ENCODE measurements around the gene ATG9B. TPM values are rescaled to one million over a fixed set of nuclear protein-coding genes. Genes with fewer than 3 reads are reported as not detected.

Gene ATG9B
- total and polyA plus RNA-seq, 2 donors (not counting 3 experiments of a cell fraction or from before 2014, with no cell fraction given) = 0.04 TPM; not detected in 1

DNA sequence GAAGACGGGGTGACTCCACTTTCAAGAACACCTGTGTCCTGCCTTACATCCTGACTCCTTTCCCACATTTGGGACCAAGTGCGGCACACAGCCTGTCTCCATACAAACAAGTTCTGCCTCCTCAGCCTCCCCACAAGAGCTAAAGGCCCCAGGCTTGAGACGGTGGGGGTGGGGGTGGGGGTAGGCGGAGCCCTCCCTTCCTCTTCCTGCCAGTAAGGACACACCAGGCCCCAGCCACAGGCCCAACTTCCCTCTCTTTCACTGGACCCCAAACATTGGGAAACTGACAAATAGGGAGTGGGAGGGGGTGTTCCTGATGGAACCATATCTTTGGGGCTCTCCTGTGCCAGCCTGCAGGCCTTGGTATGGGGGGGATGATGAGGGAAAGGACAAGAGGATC is 28.8 kb upstream of the ATG9B start:
- FAIRE-seq = no peak
- Histone ChIP-seq H3K9ac (replicated peaks; ENCODE audit: extremely low read depth, insufficient read depth, low read length) (no peak overlapping the region), H3K9me1 (replicated peaks; ENCODE audit: control insufficient read depth, extremely low read depth, insufficient read depth, low read length) (no peaks in the 10 kb centered on the region), H3K4me3 (replicated peaks in 1 of 3; ENCODE audit: insufficient read depth in 1 of 3, low read depth in 1 of 3, low read length in 3 of 3) (no peak overlapping the region), H3K79me2 (ENCODE audit: control insufficient read depth, insufficient read depth, low read length) (no peaks in the 10 kb centered on the region), H3K36me3 (ENCODE audit: control insufficient read depth in 2 of 2, extremely low read depth in 1 of 2, insufficient read depth in 2 of 2, low read length in 2 of 2) (no peaks in the 10 kb centered on the region), H3K27ac (ENCODE audit: insufficient read depth, low read depth, low read length) (no peak overlapping the region), H3K4me1 (ENCODE audit: control insufficient read depth, extremely low read depth, insufficient read depth, low read length) (peaks cover 7% of the 10 kb centered on the region), H2AFZ (ENCODE audit: low read depth, low read length) (no peak overlapping the region), H4K20me1 (replicated peaks; ENCODE audit: control insufficient read depth, extremely low read depth, insufficient read depth, low read length) (no peaks in the 10 kb centered on the region), H3K9me3 (replicated peaks; ENCODE audit: control insufficient read depth, insufficient read depth, low read length) (no peaks in the 10 kb centered on the region), H3K27me3 (ENCODE audit: control insufficient read depth in 2 of 2, insufficient read depth in 2 of 2, low read length in 2 of 2) (peaks cover 0 to 4% of the 10 kb centered on the region in 2 experiments), H3K4me2 (ENCODE audit: insufficient read depth, low read length) (no peak overlapping the region)
- CTCF ChIA-PET = no interaction called here
- POLR2A ChIA-PET = no interaction called here
- intact Hi-C loops (cut with micrococcal nuclease) = no loop called here
- TF ChIP-seq POLR2AphosphoS5 (IDR thresholded peaks at IDR 0.05; ENCODE audit: insufficient read depth, low read depth, low read length) = no peak
- TF ChIP-seq EZH2 (IDR thresholded peaks at IDR 0.05; ENCODE audit: borderline replicate concordance, low read depth, low read length, severe bottlenecking) = no peak
- TF ChIP-seq, protein P1, sequence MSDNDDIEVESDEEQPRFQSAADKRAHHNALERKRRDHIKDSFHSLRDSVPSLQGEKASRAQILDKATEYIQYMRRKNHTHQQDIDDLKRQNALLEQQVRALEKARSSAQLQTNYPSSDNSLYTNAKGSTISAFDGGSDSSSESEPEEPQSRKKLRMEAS (IDR thresholded peaks at IDR 0.05; ENCODE audit: insufficient read depth, insufficient read length) = no peak
- no peak for TF ChIP-seq FOS (IDR thresholded peaks at IDR 0.05; ENCODE audit: borderline replicate concordance, insufficient read depth, low read length)
- no peak for TF ChIP-seq JUN (IDR thresholded peaks at IDR 0.05; ENCODE audit: borderline replicate concordance, insufficient read depth, insufficient read length, low read depth)
- no peak for TF ChIP-seq POLR2A (IDR thresholded peaks at IDR 0.05; ENCODE audit: low read depth, low read length)
- TF ChIP-seq GATA2 (IDR thresholded peaks at IDR 0.05; ENCODE audit: insufficient read depth, insufficient read length, low read depth, low read length) = no peak
- TF ChIP-seq, protein P2, sequence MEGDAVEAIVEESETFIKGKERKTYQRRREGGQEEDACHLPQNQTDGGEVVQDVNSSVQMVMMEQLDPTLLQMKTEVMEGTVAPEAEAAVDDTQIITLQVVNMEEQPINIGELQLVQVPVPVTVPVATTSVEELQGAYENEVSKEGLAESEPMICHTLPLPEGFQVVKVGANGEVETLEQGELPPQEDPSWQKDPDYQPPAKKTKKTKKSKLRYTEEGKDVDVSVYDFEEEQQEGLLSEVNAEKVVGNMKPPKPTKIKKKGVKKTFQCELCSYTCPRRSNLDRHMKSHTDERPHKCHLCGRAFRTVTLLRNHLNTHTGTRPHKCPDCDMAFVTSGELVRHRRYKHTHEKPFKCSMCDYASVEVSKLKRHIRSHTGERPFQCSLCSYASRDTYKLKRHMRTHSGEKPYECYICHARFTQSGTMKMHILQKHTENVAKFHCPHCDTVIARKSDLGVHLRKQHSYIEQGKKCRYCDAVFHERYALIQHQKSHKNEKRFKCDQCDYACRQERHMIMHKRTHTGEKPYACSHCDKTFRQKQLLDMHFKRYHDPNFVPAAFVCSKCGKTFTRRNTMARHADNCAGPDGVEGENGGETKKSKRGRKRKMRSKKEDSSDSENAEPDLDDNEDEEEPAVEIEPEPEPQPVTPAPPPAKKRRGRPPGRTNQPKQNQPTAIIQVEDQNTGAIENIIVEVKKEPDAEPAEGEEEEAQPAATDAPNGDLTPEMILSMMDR (IDR thresholded peaks at IDR 0.05; ENCODE audit: extremely low read depth in 1 of 2, insufficient read depth in 1 of 2, low read depth in 1 of 2, low read length in 2 of 2) = no peak
- TF ChIP-seq MYC (IDR thresholded peaks at IDR 0.05; ENCODE audit: low read depth, low read length) = no peak
- dilution Hi-C loops (cut with MboI; ENCODE audit: extremely low pct_ligation_motif_present, low sequenced_read_pairs) = no loop called here
- BruUV-seq (replicated peaks) = no TSS peak
- no peak for DNase-seq (ENCODE audit: low read depth, low spot score)
